Left kidney (tissue), 2 donors: ENCODE data around the gene CA7. TPM values are rescaled to one million over a fixed set of nuclear protein-coding genes. Genes with fewer than 3 reads are reported as not detected.
"Not testable (repeated sequence)": the region's sequence is repeated elsewhere in the genome, so short reads cannot be mapped to it uniquely, and the experiment has no call there.

ENCODE experiments used
- DNase-seq: peaks from one replicate; pipeline ENCODE4 v3.0.0-alpha.2; 2013
- polyA plus RNA-seq: library from polyadenylated mRNA; unstranded; fragments of 120-200 nt; gene quantifications from one replicate; pipeline ENCODE4 v1.2.1, GENCODE V29; 2013; ENCODE audit not compliant: insufficient read length

The CA7 gene
- polyA plus RNA-seq, 1 donor = 0.65 TPM

DNA sequence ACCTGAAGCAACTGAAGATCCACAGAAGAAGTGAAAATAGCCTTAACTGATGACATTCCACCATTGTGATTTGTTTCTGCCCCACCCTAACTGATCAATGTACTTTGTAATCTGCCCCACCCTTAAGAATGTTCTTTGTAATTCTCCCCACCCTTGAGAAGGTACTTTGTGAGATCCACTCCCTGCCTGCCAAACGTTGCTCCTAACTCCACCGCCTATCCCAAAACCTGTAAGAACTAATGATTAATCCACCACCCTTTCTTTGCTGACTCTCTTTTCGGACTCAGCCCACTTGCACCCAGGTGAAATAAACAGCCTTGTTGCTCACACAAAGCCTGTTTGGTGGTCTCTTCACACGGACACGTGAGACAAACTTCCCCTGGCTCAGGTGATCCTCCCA is 52.5 kb downstream of the CA7 start:
- not testable (repeated sequence) for DNase-seq

DNA sequence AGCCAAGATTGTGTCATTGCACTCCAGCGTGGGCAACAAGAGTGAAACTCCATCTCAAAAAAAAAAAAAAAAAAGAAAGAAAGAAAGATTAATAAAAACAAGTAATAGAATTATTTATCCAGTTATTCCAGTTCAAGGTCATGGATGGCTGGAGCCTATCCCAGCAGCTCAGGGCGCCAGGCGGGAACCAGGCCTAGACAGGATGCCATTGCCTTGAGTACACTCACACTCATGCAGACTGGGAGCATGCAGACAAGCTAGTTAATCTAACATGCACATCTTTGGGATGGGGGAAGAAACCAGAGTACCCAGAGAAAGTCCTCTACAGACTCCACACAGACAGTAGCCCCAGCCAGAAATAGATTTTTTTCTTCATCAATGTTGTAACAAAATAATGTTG is 54.0 kb downstream of the CA7 start:
- DNase-seq = no peak

DNA sequence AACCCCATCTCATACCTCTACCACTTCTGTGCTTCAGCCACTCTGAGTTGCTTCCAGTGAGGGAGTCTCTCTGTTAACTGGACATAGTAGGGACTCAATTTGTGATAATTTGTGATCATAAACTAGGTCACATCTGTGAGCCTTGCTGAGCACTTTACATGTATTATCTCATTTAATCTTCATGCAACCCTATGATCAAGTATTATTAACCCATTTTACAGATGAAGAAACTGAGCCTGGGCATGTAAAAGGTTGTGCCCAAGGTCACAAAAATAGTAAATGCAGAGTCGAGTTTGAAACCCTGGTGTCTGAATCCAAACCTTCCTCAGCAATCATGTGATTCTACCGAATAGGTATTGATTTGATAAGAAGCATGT is 54.7 kb downstream of the CA7 start:
- DNase-seq = no peak

DNA sequence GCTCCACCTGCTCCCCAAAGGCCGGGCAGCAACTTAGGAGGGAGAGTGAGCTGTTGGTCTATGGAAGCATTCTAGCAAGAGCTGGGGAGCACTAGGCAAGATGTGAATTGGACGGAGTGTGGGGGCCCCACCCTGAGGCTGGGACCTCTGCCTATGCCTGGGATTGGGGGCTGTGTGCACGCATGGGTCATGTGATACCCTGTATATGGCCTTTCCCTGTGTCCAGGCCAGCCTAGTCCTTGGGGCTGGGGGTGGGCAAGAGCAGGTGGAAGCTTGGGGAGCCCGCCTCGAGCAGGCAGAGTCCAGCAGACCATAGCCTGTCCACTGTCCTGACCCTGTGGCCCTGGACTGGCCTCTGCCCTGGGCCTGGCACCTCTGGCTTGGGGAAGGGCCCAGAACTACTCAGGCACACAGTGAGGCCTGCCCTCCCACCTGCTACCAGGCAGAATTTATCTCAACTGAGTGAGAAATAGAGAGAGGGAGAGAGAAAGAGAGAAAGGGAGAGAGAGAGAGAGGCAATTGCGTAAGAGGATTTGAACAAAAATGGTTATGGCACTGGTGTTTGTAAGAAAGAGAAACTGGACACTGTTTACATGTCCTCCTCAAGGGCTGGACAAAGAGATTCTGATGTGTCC is 55.2 kb downstream of the CA7 start:
- DNase-seq = no peak

DNA sequence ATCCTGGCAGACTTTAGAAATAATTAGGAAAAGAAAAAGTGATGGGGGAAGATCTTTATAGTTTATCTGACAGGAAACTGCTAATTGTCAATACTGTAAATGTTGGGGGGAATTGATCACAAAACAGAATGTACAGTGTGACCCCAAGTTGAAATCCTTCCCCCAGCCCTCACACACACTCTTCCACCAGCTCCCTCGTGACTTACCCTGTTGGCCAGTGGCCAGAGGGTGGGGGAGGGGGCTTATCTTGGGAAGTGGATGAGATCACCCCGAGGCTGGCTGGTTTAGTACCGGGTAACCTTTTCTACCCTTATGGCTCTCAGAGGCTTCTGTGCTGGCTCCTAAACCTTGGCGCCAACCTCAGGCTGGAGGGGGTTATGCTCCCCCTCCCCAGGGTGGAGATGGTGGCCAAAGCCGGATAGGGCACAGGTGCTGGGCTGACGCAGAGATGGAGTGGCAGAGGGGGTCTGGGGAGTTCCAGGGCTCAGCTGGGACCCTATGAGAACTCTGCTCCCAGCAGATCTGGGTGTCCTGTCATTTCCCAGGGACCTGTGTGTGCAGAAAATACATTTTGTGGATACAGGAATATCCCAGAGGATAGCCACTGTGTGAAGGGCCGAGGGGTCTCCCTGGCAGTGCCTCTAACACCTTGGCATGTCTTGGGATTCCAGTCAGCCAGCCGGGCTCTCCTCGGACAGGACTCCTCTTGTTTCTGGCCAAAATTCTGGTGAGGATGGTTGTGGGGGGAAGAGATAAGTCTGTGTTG is 55.9 kb downstream of the CA7 start:
- peak; percentile 88 for DNase-seq

DNA sequence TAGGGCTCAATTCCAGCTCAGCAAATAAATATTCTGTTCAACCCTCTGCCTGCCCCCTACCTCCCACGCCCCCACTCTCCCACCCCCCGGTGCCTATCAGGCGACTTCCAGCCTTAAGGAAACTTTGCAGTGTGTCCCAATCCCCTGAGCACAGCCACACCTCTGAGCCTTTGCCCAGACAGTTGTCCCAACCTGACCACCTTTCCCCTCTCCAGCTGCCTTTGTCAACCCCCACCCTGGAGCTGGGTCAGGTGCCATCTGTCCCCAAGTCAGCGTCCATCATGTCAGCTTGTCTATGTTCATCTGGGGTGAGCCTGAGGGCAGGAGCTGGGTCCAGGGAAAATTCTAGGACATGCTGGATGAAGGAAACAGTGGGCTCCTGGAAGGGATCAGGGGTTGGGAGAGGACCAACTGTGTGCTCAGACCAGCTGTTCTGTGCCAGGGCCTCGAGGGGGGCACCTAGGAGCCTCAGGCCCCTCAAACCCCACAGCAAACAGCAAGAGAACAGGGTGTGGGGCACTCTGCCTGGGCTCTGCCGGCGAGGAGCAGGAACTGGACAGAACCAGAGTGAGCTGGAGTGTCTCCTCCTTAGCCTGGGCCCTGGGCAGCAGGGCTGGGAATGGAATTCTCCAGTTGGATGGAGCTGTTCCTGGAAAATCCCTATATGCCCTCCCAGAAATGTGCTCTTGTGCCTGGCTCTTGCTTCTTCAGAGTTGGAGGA is 56.7 kb downstream of the CA7 start:
- DNase-seq = no peak

DNA sequence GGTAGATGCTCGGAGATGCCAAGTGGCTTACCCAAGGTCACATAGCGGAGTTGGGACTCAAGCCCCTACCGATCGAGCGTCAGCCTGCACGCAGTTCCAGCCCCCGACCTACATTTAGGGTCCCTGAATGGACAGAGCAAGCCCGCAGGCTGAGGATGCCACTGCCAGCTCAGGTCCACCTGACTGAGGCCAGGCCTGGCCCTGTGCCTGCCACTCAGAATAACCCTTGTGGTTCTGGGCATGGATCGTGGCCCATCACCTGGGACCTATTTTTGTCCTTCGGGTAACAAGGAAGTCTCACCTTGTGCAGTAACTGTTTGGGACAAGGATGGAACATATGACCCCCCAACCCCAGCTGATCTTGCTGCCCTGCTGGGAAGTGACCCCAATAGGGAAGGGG is 57.4 kb downstream of the CA7 start:
- no peak for DNase-seq

DNA sequence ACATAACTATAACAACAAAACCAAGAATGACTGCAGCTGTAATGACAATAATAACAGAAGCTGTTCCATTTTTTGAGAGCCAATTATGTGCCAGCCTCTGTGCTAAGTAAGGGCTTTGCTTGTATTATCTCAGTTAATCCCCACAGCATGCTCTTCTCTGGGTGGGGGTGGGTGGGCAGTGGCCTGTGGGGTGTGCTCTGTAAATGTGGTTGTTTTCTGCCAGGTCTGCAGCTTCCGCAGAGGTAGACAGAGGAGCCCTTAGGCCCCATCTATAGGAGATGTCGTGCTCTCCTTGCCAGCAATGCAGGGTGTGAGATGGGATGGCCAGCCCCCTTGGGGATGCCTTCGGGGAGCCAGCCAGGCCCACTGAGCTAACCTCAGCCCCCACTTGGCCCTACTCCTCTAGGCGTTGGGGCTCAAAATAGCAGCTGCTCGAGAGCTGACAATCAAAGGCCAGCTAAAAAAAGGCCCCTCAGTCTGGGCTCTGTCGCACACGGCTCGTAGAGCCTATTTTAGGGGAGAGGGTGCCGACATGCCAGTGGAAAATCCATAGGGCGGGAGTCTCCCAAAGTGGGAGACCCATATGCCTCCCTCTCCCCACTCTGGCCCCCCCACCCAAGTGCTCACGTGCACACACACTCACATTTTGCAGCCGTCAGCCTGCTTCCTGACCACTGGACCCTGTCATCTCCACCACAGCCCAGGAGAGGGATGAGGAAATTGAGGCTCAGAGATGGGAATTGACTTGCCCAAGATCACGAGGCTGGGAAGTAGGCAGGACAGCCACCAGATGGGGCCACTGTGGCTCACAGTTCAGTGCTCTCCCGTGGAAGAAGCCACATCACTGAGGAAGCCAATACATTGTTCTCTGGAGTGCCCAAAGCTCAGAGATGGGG is 58.7 kb downstream of the CA7 start:
- no peak for DNase-seq

Other genes starting within 250 kb of the CA7 start
- 61.1 TPM for gene CMTM3, start 239.7 kb upstream of the CA7 start, polyA plus RNA-seq
- gene CMTM4, start 147.7 kb upstream of the CA7 start, polyA plus RNA-seq = 71.6 TPM
- 174 TPM for gene DYNC1LI2, start 92.8 kb upstream of the CA7 start, polyA plus RNA-seq
- 0.12 TPM for gene TERB1, start 42.8 kb upstream of the CA7 start, polyA plus RNA-seq
- gene NAE1, start 13.4 kb upstream of the CA7 start, polyA plus RNA-seq = 115 TPM
- gene PDP2, start 36.1 kb downstream of the CA7 start, polyA plus RNA-seq = 15.0 TPM
- gene CDH16, start 74.5 kb downstream of the CA7 start, polyA plus RNA-seq = 221 TPM
- gene RRAD, start 81.1 kb downstream of the CA7 start, polyA plus RNA-seq = 3.7 TPM
- gene CIAO2B, start 90.0 kb downstream of the CA7 start, polyA plus RNA-seq = 78.3 TPM
- 41.1 TPM for gene CES2, start 91.1 kb downstream of the CA7 start, polyA plus RNA-seq
- gene CES3, start 116.9 kb downstream of the CA7 start, polyA plus RNA-seq = 4.1 TPM
- 12.4 TPM for gene CES4A, start 144.2 kb downstream of the CA7 start, polyA plus RNA-seq
- 83.8 TPM for gene CBFB, start 184.7 kb downstream of the CA7 start, polyA plus RNA-seq